Esophagus squamous epithelium (tissue), 5 donors: ENCODE results near the gene PAPPA. TPM values are rescaled to one million over a fixed set of nuclear protein-coding genes. Genes with fewer than 3 reads are reported as not detected.

Experiments used
- DNase-seq: peaks from one replicate; lab custom pipeline; 2025; lab: John Stamatoyannopoulos, UW
- H3K27ac ChIP-seq, 4 donors: fragments of 200-600 bp; sonication (generic); one replicate each; pipeline ENCODE4 v1.5.1; 2016 to 2019; ENCODE audit warnings: mild to moderate bottlenecking in 1 of 4
- H3K27me3 ChIP-seq, 4 donors: fragments of 200-600 bp; sonication (generic); 1 replicate in 3 of 4; 2 replicates in 1 of 4; pipeline versions ENCODE4 v1.5.1 to v1.6.0; 2017 to 2021; ENCODE audit warnings: antibody characterized with exemption in 1 of 4
- H3K36me3 ChIP-seq, 3 donors: fragments of 200-600 bp; sonication (generic); one replicate each; pipeline ENCODE4 v1.5.1; 2016 to 2019
- H3K4me1 ChIP-seq, 3 donors: fragments of 200-600 bp; sonication (generic); one replicate each; pipeline ENCODE4 v1.5.1; 2017 to 2019
- H3K4me3 ChIP-seq, 4 donors: fragments of 200-600 bp; sonication (generic); 1 replicate in 3 of 4; 2 replicates in 1 of 4; pipeline ENCODE4 v1.5.1; 2016 to 2019; ENCODE audit warnings: mild to moderate bottlenecking in 2 of 4, moderate library complexity in 1 of 4
- H3K9me3 ChIP-seq, 3 donors: fragments of 200-600 bp; sonication (generic); one replicate each; pipeline ENCODE4 v1.5.1; 2016 to 2019
- CTCF ChIP-seq, 6 experiments: fragments of 450-650 bp in 4 of 6; fragments of 200-600 bp in 2 of 6; sonication (generic) in 2 of 6; IDR thresholded peaks; one replicate each; pipeline ENCODE4 v1.5.1; 2016 to 2019; ENCODE audit warnings: antibody characterized with exemption in 6 of 6, mild to moderate bottlenecking in 4 of 6, moderate library complexity in 4 of 6
- POLR2A ChIP-seq, 4 donors: fragments of 450-650 bp; IDR thresholded peaks; one replicate each; pipeline ENCODE4 v1.6.1; 2017; ENCODE audit warnings: antibody characterized with exemption in 4 of 4, mild to moderate bottlenecking in 4 of 4, moderate library complexity in 3 of 4
- WGBS, 2 donors: methylation state at CpG; one replicate each; pipeline ENCODE4 v1.1.5; 2018; 5-methylcytosine and 5-hydroxymethylcytosine counted together
- intact Hi-C: fragments of 100-400 bp; cut with DNase I; formaldehyde crosslinking; loops from one replicate; pipeline ENCODE4 v1.15.0; 2022
- total RNA-seq, 4 donors: library from RNA; depleted of rRNA; stranded (reverse); fragments of >200 nt; gene quantifications; one replicate each; pipeline ENCODE4 v1.1.0, GENCODE V29; 2016
- donor health status: DM: yes; HTN: yes; CAD: no.

Gene PAPPA
- total RNA-seq, 4 donors from 2014 or later, result 8.3 to 13.7 (median 11.4) TPM

DNA sequence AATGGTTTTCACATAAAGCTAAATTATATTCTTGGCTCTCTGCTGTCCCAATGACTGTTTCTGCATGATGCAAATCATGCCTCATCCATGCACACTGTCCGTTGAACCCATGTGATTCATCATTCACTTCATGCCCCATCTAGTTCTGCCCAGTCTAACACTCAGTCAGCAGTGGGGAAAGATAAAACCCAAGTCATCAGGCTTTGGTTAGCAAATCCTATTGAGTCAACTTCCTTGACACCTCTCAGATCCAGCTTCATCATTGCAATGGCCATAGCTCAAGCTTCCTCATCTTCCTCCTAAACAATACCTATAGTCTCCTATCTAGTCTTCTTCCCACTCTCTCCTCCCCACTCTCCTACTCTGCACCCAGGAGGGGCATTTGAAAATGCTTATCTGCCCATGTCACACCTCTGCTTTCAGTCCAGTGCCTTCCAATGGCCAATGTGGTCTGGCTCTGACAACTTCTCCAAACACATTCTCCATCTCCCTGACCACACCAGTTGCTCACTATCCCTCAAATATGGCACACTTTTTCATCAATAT lies 267.5 kb downstream of the PAPPA start:
- 33 to 38% methylated on average over 1 of the region's 1 CpG for WGBS, 2 donors
- intact Hi-C loops, result no loop called here

DNA sequence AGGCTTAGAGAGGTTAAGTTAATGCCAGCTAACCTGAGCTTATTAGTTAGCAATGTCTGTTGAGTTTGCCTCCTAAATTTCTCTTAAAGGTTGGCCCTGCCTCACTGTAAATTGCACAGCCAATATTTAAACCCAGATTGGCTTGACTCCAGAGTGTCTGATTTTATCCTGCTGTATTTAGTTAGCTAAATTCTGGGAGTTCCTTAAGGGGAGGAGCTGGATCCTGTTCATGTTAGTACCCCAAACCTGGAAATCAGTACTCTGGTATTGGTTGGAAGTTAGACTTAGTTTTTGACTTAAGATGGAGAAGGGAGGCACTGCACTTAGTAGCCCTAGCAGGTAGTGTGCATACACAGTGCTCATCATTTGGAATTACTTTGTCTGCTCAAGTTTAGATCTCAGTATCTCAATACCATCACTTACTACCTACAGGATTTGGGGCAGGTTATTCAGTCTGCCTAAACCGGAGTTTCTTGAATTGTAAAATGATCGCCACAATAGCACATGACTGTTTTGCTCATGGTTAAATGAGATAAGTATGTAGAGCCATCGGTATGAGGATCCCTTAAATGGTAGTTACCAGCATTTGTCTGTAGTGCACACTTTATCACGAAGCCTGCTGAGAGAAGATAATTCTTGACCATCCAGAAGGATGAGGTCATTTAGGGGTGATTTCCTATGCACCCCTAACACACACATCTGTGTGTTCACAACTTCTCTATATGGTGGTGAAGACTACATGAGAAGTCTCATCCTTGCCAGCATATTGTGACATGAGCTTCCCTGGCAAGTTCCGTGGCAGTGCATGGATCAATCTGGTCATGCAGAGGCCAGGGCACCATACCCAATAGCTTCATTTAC lies 268.8 kb downstream of the PAPPA start:
- WGBS, 2 donors, result 92 to 93% methylated on average over 5 of the region's 5 CpGs

More for the DNA sequence above, 267.5 kb downstream of the PAPPA start:
- Histone ChIP-seq H3K27ac (no peak overlapping the region), H3K27me3 (no peaks in the 10 kb centered on the region), H3K4me1 (no peaks in the 10 kb centered on the region), H3K36me3 (no peaks in the 10 kb centered on the region), H3K9me3 (no peaks in the 10 kb centered on the region), H3K4me3 (no peak overlapping the region)
- TF ChIP-seq POLR2A (IDR thresholded peaks at IDR 0.05), result no peak
- TF ChIP-seq CTCF (IDR thresholded peaks at IDR 0.05), result no peak
- DNase-seq, result no peak

GRCh38 chr9:116423149-116423548 lies 269.6 kb downstream of the PAPPA start:
- H3K27me3 ChIP-seq, result no peaks in the 10 kb centered on the region
- TF ChIP-seq CTCF (IDR thresholded peaks at IDR 0.05), result no peak
- no peak for TF ChIP-seq POLR2A (IDR thresholded peaks at IDR 0.05)
- H3K4me1 ChIP-seq, result no peaks in the 10 kb centered on the region
- no peak for DNase-seq
- H3K36me3 ChIP-seq, result no peaks in the 10 kb centered on the region
- intact Hi-C loops, result no loop called here
- no peak overlapping the region for H3K4me3 ChIP-seq
- H3K9me3 ChIP-seq, result no peaks in the 10 kb centered on the region
- 60% methylated on average over 1 of the region's 1 CpG; no CpG with 5 or more reads in 1 of the 2 donors for WGBS, 2 donors
- H3K27ac ChIP-seq, result no peak overlapping the region

More for the DNA sequence above, 268.8 kb downstream of the PAPPA start:
- intact Hi-C loops, result no loop called here
- Histone ChIP-seq H3K4me3 (no peak overlapping the region), H3K9me3 (no peaks in the 10 kb centered on the region), H3K36me3 (no peaks in the 10 kb centered on the region), H3K27ac (no peak overlapping the region), H3K27me3 (no peaks in the 10 kb centered on the region), H3K4me1 (no peaks in the 10 kb centered on the region)
- DNase-seq, result no peak
- no peak for TF ChIP-seq CTCF (IDR thresholded peaks at IDR 0.05)
- TF ChIP-seq POLR2A (IDR thresholded peaks at IDR 0.05), result no peak

DNA sequence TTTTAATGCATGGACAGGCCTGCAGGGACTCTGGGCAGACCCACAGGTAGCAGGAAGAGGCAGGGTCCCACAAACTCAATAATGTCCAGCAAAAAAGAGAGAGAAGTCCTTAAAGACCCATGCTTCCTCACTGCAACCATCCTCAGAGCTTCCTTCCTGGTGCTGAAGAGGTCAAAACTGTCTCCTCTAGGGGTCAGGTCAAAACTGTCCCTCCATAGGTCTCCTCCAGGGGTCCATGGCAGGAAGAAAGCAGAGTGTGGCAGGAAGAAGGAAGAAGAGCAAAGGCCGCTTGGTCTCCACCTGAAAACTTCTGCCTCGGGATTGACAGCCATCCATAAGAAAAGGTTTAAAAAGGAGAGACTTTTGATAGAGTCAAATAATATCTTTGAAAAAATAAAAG lies 271.7 kb downstream of the PAPPA start:
- no peak for TF ChIP-seq POLR2A (IDR thresholded peaks at IDR 0.05)
- TF ChIP-seq CTCF (IDR thresholded peaks at IDR 0.05), result no peak
- intact Hi-C loops, result no loop called here
- 71 to 100% methylated on average over 2 of the region's 2 CpGs for WGBS, 2 donors
- Histone ChIP-seq H3K4me3 (no peak overlapping the region), H3K36me3 (no peaks in the 10 kb centered on the region), H3K27me3 (no peaks in the 10 kb centered on the region), H3K4me1 (no peaks in the 10 kb centered on the region), H3K9me3 (no peaks in the 10 kb centered on the region), H3K27ac (no peak overlapping the region)
- DNase-seq, result no peak

DNA sequence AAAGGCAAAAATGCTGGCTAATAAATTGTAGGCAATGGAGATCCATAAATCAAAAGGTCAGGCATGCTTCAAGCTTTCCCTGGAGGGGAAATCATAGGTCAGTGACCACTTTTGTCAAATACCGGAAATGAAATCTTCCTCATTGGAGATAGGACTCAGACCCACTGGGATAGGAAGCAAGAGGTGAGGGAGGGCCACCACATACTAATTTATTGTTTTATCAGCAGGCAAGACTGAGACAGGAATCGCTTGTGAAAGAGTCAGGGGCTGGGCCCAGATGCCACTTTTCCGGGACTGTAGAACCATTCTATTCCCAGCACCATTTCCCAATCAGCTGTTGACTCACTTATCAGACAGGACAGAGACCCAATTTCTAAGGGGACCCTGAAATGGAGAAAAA lies 277.3 kb downstream of the PAPPA start:
- no peaks in the 10 kb centered on the region for H3K27me3 ChIP-seq
- no peak overlapping the region for H3K4me3 ChIP-seq
- no peak overlapping the region for H3K27ac ChIP-seq
- intact Hi-C loops, result no loop called here
- no peaks in the 10 kb centered on the region for H3K9me3 ChIP-seq
- no peaks in the 10 kb centered on the region for H3K36me3 ChIP-seq
- TF ChIP-seq POLR2A (IDR thresholded peaks at IDR 0.05), result no peak
- TF ChIP-seq CTCF (IDR thresholded peaks at IDR 0.05), result no peak
- WGBS, 2 donors, result 87 to 90% methylated on average over 3 of the region's 3 CpGs
- no peak for DNase-seq
- H3K4me1 ChIP-seq, result no peaks in the 10 kb centered on the region
